ENCODE results near the gene KYAT1. TPM values are rescaled to one million over a fixed set of nuclear protein-coding genes. Genes with fewer than 3 reads are reported as not detected.

KYAT1 gene
- total and polyA plus RNA-seq, 2 of the 13 experiments (the other 11 are each of a cell fraction or from before 2014, with no cell fraction given), result 9.2 to 46.5 TPM

- Histone ChIP-seq H3K27me3 (ENCODE audit: control insufficient read depth in 1 of 2, insufficient read depth in 2 of 2, low read length in 2 of 2) (no peaks in the 10 kb centered on the region), H3K9me3 (ENCODE audit: low read length) (peaks cover 5% of the 10 kb centered on the region), H3K79me2 (ENCODE audit: insufficient read depth, low read length) (peaks cover 19% of the 10 kb centered on the region), H2AFZ (ENCODE audit: low read length) (no peak overlapping the region), H3K36me3 (replicated peaks in 1 of 2; ENCODE audit: control insufficient read depth in 1 of 2, insufficient read depth in 2 of 2, low read length in 2 of 2) (peaks cover 0 to 10% of the 10 kb centered on the region in 2 experiments; a peak in 3 of 5 replicates), H3K9ac (ENCODE audit: insufficient read depth, low read depth, low read length) (no peak overlapping the region), H3K4me1 (ENCODE audit: insufficient read depth, low read length) (peaks cover 45% of the 10 kb centered on the region), H3K4me3 (replicated peaks in 1 of 3; ENCODE audit: insufficient read depth in 1 of 3, low read depth in 2 of 3, low read length in 3 of 3) (no peak overlapping the region), H3K27ac (ENCODE audit: extremely low read length, insufficient read depth, low read length) (no peak overlapping the region), H4K20me1 (ENCODE audit: insufficient read depth, low read length) (peaks cover 10% of the 10 kb centered on the region; the same call in 1 of the 2 replicates), H3K4me2 (ENCODE audit: low read depth, low read length) (no peak overlapping the region)
- no peak for ATAC-seq
- ChIA-PET POLR2A (no interaction called here), CTCF (ENCODE audit: low intra/inter-chr PET ratio, low total read pairs) (no interaction called here)
- BruUV-seq (replicated peaks), result no TSS peak
- intact Hi-C loops (cut with micrococcal nuclease; ENCODE audit: unreplicated experiment), result no loop called here
- in situ Hi-C loops (cut with HindIII; ENCODE audit: extremely low pct_ligation_motif_present, low pct_unique_long_range_greater_than_20kb), result no loop called here
- FAIRE-seq, result no peak
- TF ChIP-seq, protein P1, sequence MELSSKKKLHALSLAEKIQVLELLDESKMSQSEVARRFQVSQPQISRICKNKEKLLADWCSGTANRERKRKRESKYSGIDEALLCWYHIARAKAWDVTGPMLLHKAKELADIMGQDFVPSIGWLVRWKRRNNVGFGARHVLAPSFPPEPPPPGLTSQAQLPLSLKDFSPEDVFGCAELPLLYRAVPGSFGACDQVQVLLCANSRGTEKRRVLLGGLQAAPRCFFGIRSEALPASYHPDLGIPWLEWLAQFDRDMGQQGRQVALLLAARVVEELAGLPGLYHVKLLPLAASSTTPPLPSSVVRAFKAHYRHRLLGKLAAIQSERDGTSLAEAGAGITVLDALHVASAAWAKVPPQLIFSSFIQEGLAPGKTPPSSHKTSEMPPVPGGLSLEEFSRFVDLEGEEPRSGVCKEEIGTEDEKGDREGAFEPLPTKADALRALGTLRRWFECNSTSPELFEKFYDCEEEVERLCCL (CRISPR knock-in tag; IDR thresholded peaks at IDR 0.05; ENCODE audit: borderline replicate concordance), result no peak
- TF ChIP-seq ZNF484 (CRISPR knock-in tag; IDR thresholded peaks at IDR 0.05; ENCODE audit: borderline replicate concordance, low read depth), result peak; percentile 92; the same call in 1 of the 2 replicates
- WGBS (ENCODE audit: low lambda C conversion rate), result 100% methylated on average over 1 of the region's 1 CpG
- DNase-seq (ENCODE audit: low spot score), result no peak
Measured at GRCh38 chr9:128847803-128848202, 33.9 kb downstream of the KYAT1 start.

DNA sequence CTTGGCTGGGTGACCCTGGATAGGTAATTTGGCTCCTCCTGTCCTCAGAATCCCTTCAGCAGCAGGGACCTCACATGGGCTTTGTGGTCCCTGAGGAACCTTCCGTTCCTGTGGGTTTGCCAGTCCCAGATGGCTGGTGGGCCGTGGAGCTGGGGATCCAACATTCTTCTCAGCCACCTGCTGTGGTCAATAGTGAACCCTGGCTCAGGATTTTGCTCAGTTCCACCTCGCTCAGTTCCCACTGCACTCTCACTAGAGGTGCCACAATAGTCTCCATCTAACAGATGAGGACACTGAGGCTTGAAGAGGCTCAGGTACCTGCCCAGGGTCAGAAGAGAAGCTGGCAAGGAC, 35.1 kb downstream of the KYAT1 start:
- peaks cover 10% of the 10 kb centered on the region; the same call in 1 of the 2 replicates for H4K20me1 ChIP-seq (ENCODE audit: insufficient read depth, low read length)
- POLR2A ChIA-PET, result interaction anchor here (1.1 to 2.5 kb wide), 2 partner anchors 17 to 29 kb away, joined by 4 to 12 read pairs; partner anchors contain the start of gene SPOUT1
- no peak overlapping the region for H3K4me2 ChIP-seq (ENCODE audit: low read depth, low read length)
- H3K79me2 ChIP-seq (ENCODE audit: insufficient read depth, low read length), result peaks cover 19% of the 10 kb centered on the region
- no peak for FAIRE-seq
- BruUV-seq (replicated peaks), result no TSS peak
- DNase-seq (ENCODE audit: low spot score), result no peak
- intact Hi-C loops (cut with micrococcal nuclease; ENCODE audit: unreplicated experiment) (no loop called here), in situ Hi-C loops (cut with HindIII; ENCODE audit: extremely low pct_ligation_motif_present, low pct_unique_long_range_greater_than_20kb) (no loop called here)
- WGBS (ENCODE audit: low lambda C conversion rate), result 100% methylated on average over 3 of the region's 3 CpGs
- H3K9ac ChIP-seq (ENCODE audit: insufficient read depth, low read depth, low read length), result no peak overlapping the region
- peak overlapping the region; percentile 33 for H3K27ac ChIP-seq (ENCODE audit: extremely low read length, insufficient read depth, low read length)
- no peak overlapping the region for H3K4me3 ChIP-seq (replicated peaks in 1 of 3; ENCODE audit: insufficient read depth in 1 of 3, low read depth in 2 of 3, low read length in 3 of 3)
- H3K27me3 ChIP-seq (ENCODE audit: control insufficient read depth in 1 of 2, insufficient read depth in 2 of 2, low read length in 2 of 2), result no peaks in the 10 kb centered on the region
- H3K36me3 ChIP-seq (replicated peaks in 1 of 2; ENCODE audit: control insufficient read depth in 1 of 2, insufficient read depth in 2 of 2, low read length in 2 of 2), result peaks cover 0 to 13% of the 10 kb centered on the region in 2 experiments
- CTCF ChIA-PET (ENCODE audit: low intra/inter-chr PET ratio, low total read pairs), result no interaction called here
- peaks cover 57% of the 10 kb centered on the region for H3K4me1 ChIP-seq (ENCODE audit: insufficient read depth, low read length)
- H2AFZ ChIP-seq (ENCODE audit: low read length), result no peak overlapping the region
- no peak for ATAC-seq
- peaks cover 5% of the 10 kb centered on the region for H3K9me3 ChIP-seq (ENCODE audit: low read length)
- TF ChIP-seq IRF2 (CRISPR knock-in tag; IDR thresholded peaks at IDR 0.05), result no peak
- TF ChIP-seq, protein P2, sequence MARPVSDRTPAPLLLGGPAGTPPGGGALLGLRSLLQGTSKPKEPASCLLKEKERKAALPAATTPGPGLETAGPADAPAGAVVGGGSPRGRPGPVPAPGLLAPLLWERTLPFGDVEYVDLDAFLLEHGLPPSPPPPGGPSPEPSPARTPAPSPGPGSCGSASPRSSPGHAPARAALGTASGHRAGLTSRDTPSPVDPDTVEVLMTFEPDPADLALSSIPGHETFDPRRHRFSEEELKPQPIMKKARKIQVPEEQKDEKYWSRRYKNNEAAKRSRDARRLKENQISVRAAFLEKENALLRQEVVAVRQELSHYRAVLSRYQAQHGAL (CRISPR knock-in tag; IDR thresholded peaks at IDR 0.05; ENCODE audit: not compliant biosample characterization), result no peak
- TF ChIP-seq ZHX1 (CRISPR knock-in tag; IDR thresholded peaks at IDR 0.05; ENCODE audit: low read depth), result no peak
- TF ChIP-seq FOXK2 (IDR thresholded peaks at IDR 0.05), result no peak
- no peak for TF ChIP-seq SRY (CRISPR knock-in tag; IDR thresholded peaks at IDR 0.05)
- no peak for TF ChIP-seq ZNF101 (CRISPR knock-in tag; IDR thresholded peaks at IDR 0.05; ENCODE audit: borderline replicate concordance, low read depth)
- no peak for TF ChIP-seq ZNF501 (CRISPR knock-in tag; IDR thresholded peaks at IDR 0.05)
- no peak for TF ChIP-seq RXRA (CRISPR knock-in tag; IDR thresholded peaks at IDR 0.05)
- TF ChIP-seq ZNF792 (CRISPR knock-in tag; IDR thresholded peaks at IDR 0.05), result no peak
- no peak for TF ChIP-seq ZMYM4 (CRISPR knock-in tag; IDR thresholded peaks at IDR 0.05)
